K562 (cell line): ENCODE data around the gene DHX40. TPM values are rescaled to one million over a fixed set of nuclear protein-coding genes. Genes with fewer than 3 reads are reported as not detected.

Experiments used
- CHD1 ChIP-seq: fragments of 200-600 bp; sonication (generic); IDR thresholded peaks from one replicate; pipeline ENCODE4 v1.6.1; 2012; ENCODE audit warnings: mild to moderate bottlenecking, moderate library complexity, low read length, inconsistent platforms
- CREB1 ChIP-seq, 2 experiments: sonication (generic) in 1 of 2; formaldehyde crosslinking in 1 of 2; IDR thresholded peaks; 2 replicates each; pipeline versions ENCODE4 v1.6.1 to v1.8.0; 2012 to 2022; ENCODE audit warnings: inconsistent platforms in 1 of 2, mild to moderate bottlenecking in 1 of 2, missing genetic modification reagents in 1 of 2, moderate library complexity in 1 of 2
- E2F1 ChIP-seq: sonication (generic); formaldehyde crosslinking; IDR thresholded peaks from 2 replicates; pipeline ENCODE4 v1.8.1; 2023; ENCODE audit warnings: mild to moderate bottlenecking, missing genetic modification reagents, moderate library complexity
- EGR1 ChIP-seq: fragments of 450-650 bp; conservative IDR thresholded peaks from 2 replicates; pipeline ENCODE4 v1.6.1; 2017; ENCODE audit warnings: mild to moderate bottlenecking
- FOXA3 ChIP-seq, 2 experiments: fragments of 450-650 bp in 1 of 2; sonication (generic) in 1 of 2; formaldehyde crosslinking; IDR thresholded peaks in 1 of 2; conservative IDR thresholded peaks in 1 of 2; 2 replicates each; pipeline versions ENCODE4 v1.4.0 to v1.8.0; 2020 to 2022; ENCODE audit warnings: mild to moderate bottlenecking in 2 of 2, missing genetic modification reagents in 1 of 2
- KAT2B ChIP-seq: IDR thresholded peaks from one replicate; pipeline ENCODE4 v1.6.1; 2012; ENCODE audit warnings: low read depth, mild to moderate bottlenecking, control low read depth, inconsistent platforms, low read length, moderate library complexity
- MAZ ChIP-seq, 2 experiments: fragments of 450-650 bp in 1 of 2; sonication (generic) in 1 of 2; formaldehyde crosslinking; IDR thresholded peaks in 1 of 2; conservative IDR thresholded peaks in 1 of 2; 2 replicates each; pipeline versions ENCODE4 v1.4.0 to v1.5.0; 2020; ENCODE audit warnings: mild to moderate bottlenecking in 1 of 2, missing genetic modification reagents in 1 of 2
- MITF ChIP-seq: IDR thresholded peaks from 2 replicates; pipeline ENCODE4 v1.6.1; 2014; ENCODE audit warnings: antibody characterized with exemption
- MTA1 ChIP-seq: fragments of 450-650 bp; IDR thresholded peaks from 2 replicates; pipeline ENCODE4 v1.6.1; 2017; ENCODE audit warnings: borderline replicate concordance
- NELFE ChIP-seq: IDR thresholded peaks from 2 replicates; pipeline ENCODE4 v1.6.1; 2011; ENCODE audit warnings: mild to moderate bottlenecking; ENCODE audit not compliant: insufficient read depth, insufficient read length
- POU5F1 ChIP-seq: fragments of 150-350 bp; IDR thresholded peaks from 2 replicates; pipeline ENCODE4 v1.6.1; 2014; ENCODE audit warnings: borderline replicate concordance, low read length, low read depth, mild to moderate bottlenecking; ENCODE audit not compliant: partially characterized antibody
- RBM25 ChIP-seq: fragments of 200-400 bp; formaldehyde crosslinking; IDR thresholded peaks from 2 replicates; pipeline ENCODE4 v1.6.1; 2018; ENCODE audit warnings: low read length, low read depth, moderate library complexity; ENCODE audit not compliant: severe bottlenecking
- SRF ChIP-seq, 2 experiments: fragments of 250-450, 450-650 bp in 1 of 2; sonication (Bioruptor Pico) in 1 of 2; sonication (generic) in 1 of 2; formaldehyde crosslinking; IDR thresholded peaks; 2 replicates each; pipeline versions ENCODE4 v1.5.0 to v1.5.1; 2020 to 2022; ENCODE audit warnings: mild to moderate bottlenecking in 1 of 2, missing genetic modification reagents in 1 of 2
- SRSF3 ChIP-seq: fragments of 200-400 bp; formaldehyde crosslinking; IDR thresholded peaks from 2 replicates; pipeline ENCODE4 v1.6.1; 2016; ENCODE audit warnings: mild to moderate bottlenecking, low read length, moderate library complexity; ENCODE audit not compliant: insufficient read depth
- SRSF7 ChIP-seq: fragments of 200-400 bp; formaldehyde crosslinking; optimal IDR thresholded peaks from 2 replicates; pipeline ENCODE3; 2017; ENCODE audit warnings: mild to moderate bottlenecking, low read depth, low read length
- SRSF9 ChIP-seq: fragments of 200-400 bp; formaldehyde crosslinking; IDR thresholded peaks from 2 replicates; pipeline ENCODE4 v1.6.1; 2017; ENCODE audit warnings: low read depth, low read length, borderline replicate concordance
- TAF7 ChIP-seq: fragments of 450-650 bp; IDR thresholded peaks from 2 replicates; pipeline ENCODE4 v1.6.1; 2016; ENCODE audit warnings: missing genetic modification characterization, missing compliant biosample characterization
- ZFPM2 ChIP-seq: fragments of 250-450 bp; sonication (Bioruptor Pico); IDR thresholded peaks from 2 replicates; pipeline ENCODE4 v1.5.1; 2022; ENCODE audit warnings: mild to moderate bottlenecking
- ZNF3 ChIP-seq: fragments of 250-450 bp; sonication (Bioruptor Pico); IDR thresholded peaks from 2 replicates; pipeline ENCODE4 v1.5.0; 2021; ENCODE audit warnings: mild to moderate bottlenecking, moderate library complexity
- ZNF311 ChIP-seq: fragments of 250-450 bp; sonication (Bioruptor Pico); IDR thresholded peaks from 2 replicates; pipeline ENCODE4 v1.4.0; 2020; ENCODE audit warnings: mild to moderate bottlenecking, moderate library complexity
- ZNF696 ChIP-seq: fragments of 250-450 bp; sonication (Bioruptor Pico); conservative IDR thresholded peaks from 2 replicates; pipeline ENCODE4 v1.4.0; 2020; ENCODE audit warnings: mild to moderate bottlenecking, moderate library complexity
- polyA plus RNA-seq, 8 experiments: library from polyadenylated mRNA; depleted of rRNA in 4 of 8; stranded (reverse) in 5 of 8; unstranded in 3 of 8; fragments of >200 nt; fragmentation: Nextera tagmentation in 2 of 8; fragmentation: Illumina TruSeq in 1 of 8; extraction: Ambion mirVana in 2 of 8; extraction: Trizol in 1 of 8; gene quantifications; 2 replicates each; pipeline versions ENCODE4 v1.2.1 to v1.2.3, GENCODE V29; 2011 to 2014; ENCODE audit warnings: inconsistent platforms in 1 of 8, missing spikeins in 1 of 8
- total RNA-seq, 7 experiments: library from RNA; depleted of rRNA in 6 of 7; stranded (reverse); fragments of >200 nt in 6 of 7; fragmentation: Illumina TruSeq in 2 of 7; extraction: Trizol in 2 of 7; gene quantifications; 2 replicates each; pipeline versions ENCODE4 v1.2.1 to v1.2.3, GENCODE V29; 2011 to 2021; ENCODE audit warnings: low replicate concordance in 1 of 7
- TF ChIP-seq, protein P1 (sequence below): fragments of 250-450 bp; sonication (Bioruptor Pico); IDR thresholded peaks from 2 replicates; pipeline ENCODE4 v1.4.0; 2020; ENCODE audit warnings: mild to moderate bottlenecking, moderate library complexity, borderline replicate concordance

DHX40 gene
- total and polyA plus RNA-seq, 9 of the 15 experiments (the other 6 are each of a cell fraction or from before 2014, with no cell fraction given): 7.2 to 38.6 (median 18.7) TPM

GRCh38 chr17:59565171-59565958 is at the start of gene DHX40 (continued):
- TF ChIP-seq MITF (no peak), FOXA3 (CRISPR knock-in tag; conservative IDR thresholded peaks at IDR 0.05 in 1 of 2, IDR thresholded peaks at IDR 0.05 in 1 of 2) (peak; percentile 69 to 98), SRSF3 (no peak), CREB1 (IDR thresholded peaks at IDR 0.05) (peak; percentile 99), CREB1 (CRISPR knock-in tag; IDR thresholded peaks at IDR 0.05) (peak; percentile 100), MTA1 (peak; percentile 99), EGR1 (0 out of 2 replicates have a peak, but pooled peaks have one; percentile 14), SRF (CRISPR knock-in tag; IDR thresholded peaks at IDR 0.05) (peak; percentile 17 to 83; a peak in 2 of 4 replicates), SRSF7 (no peak), E2F1 (peak; percentile 99), POU5F1 (no peak), ZNF311 (CRISPR knock-in tag) (peak; percentile 95), TAF7 (tag) (peak; percentile 64), SRSF9 (no peak), KAT2B (no peak), RBM25 (no peak), ZNF696 (CRISPR knock-in tag) (no peak), ZNF3 (CRISPR knock-in tag) (no peak), CHD1 (no peak), ZFPM2 (CRISPR knock-in tag) (no peak), NELFE (no peak), MAZ (CRISPR knock-in tag; conservative IDR thresholded peaks at IDR 0.05 in 1 of 2, IDR thresholded peaks at IDR 0.05 in 1 of 2) (peak; percentile 100)
- TF ChIP-seq, protein P1, sequence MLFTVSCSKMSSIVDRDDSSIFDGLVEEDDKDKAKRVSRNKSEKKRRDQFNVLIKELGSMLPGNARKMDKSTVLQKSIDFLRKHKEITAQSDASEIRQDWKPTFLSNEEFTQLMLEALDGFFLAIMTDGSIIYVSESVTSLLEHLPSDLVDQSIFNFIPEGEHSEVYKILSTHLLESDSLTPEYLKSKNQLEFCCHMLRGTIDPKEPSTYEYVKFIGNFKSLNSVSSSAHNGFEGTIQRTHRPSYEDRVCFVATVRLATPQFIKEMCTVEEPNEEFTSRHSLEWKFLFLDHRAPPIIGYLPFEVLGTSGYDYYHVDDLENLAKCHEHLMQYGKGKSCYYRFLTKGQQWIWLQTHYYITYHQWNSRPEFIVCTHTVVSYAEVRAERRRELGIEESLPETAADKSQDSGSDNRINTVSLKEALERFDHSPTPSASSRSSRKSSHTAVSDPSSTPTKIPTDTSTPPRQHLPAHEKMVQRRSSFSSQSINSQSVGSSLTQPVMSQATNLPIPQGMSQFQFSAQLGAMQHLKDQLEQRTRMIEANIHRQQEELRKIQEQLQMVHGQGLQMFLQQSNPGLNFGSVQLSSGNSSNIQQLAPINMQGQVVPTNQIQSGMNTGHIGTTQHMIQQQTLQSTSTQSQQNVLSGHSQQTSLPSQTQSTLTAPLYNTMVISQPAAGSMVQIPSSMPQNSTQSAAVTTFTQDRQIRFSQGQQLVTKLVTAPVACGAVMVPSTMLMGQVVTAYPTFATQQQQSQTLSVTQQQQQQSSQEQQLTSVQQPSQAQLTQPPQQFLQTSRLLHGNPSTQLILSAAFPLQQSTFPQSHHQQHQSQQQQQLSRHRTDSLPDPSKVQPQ: no peak
